Naive thymus-derived CD4-positive, alpha-beta T cell (primary cell): ENCODE data around the gene RAB1A. TPM values are rescaled to one million over a fixed set of nuclear protein-coding genes. Genes with fewer than 3 reads are reported as not detected.
"Not testable (repeated sequence)": the region's sequence is repeated elsewhere in the genome, so short reads cannot be mapped to it uniquely, and the experiment has no call there.

Source experiments
- ATAC-seq: fragments of 150-1000 bp; cut with Tn5 transposase; 2 replicates; pipeline ENCODE4 v1.10.0; 2021; ENCODE audit warnings: mild to moderate bottlenecking, moderate library complexity
- CTCF ChIA-PET: fragments of 350-600 bp; sonication (Branson Sonifier 250); formaldehyde crosslinking; loops from one replicate; lab custom pipeline; 2021; ENCODE audit warnings: antibody characterized with exemption; lab: Charles Lee
- POLR2A ChIA-PET: fragments of 350-600 bp; sonication (Branson Sonifier 250); formaldehyde crosslinking; loops from one replicate; lab custom pipeline; 2021; ENCODE audit warnings: antibody characterized with exemption, inconsistent platforms; lab: Charles Lee
- DNase-seq, 9 donors: peaks; one replicate each; pipeline versions ENCODE4 v3.0.0 to v3.0.0-alpha.2; 2020 to 2022; ENCODE audit warnings: mixed read lengths in 1 of 9
- H3K27ac ChIP-seq: one replicate; pipeline ENCODE4 v1.7.0; 2013; ENCODE audit warnings: mild to moderate bottlenecking, low read depth, low read length, moderate library complexity
- H3K27me3 ChIP-seq, 2 donors: one replicate each; pipeline ENCODE4 v1.7.0; 2013; ENCODE audit warnings: low read length in 2 of 2, mild to moderate bottlenecking in 2 of 2, moderate library complexity in 2 of 2; ENCODE audit not compliant: control insufficient read depth in 2 of 2, insufficient read depth in 2 of 2
- H3K36me3 ChIP-seq, 3 experiments: 1 replicate in 2 of 3; 2 replicates in 1 of 3; pipeline ENCODE4 v1.7.0; 2013; ENCODE audit warnings: low read length in 3 of 3, mild to moderate bottlenecking in 3 of 3, moderate library complexity in 1 of 3; ENCODE audit not compliant: insufficient read depth in 3 of 3, control insufficient read depth in 2 of 3
- H3K4me1 ChIP-seq, 2 donors: one replicate each; pipeline ENCODE4 v1.7.0; 2013; ENCODE audit warnings: low read length in 2 of 2, mild to moderate bottlenecking in 2 of 2, moderate library complexity in 1 of 2; ENCODE audit not compliant: control insufficient read depth in 2 of 2, insufficient read depth in 2 of 2
- H3K4me3 ChIP-seq: 2 replicates; pipeline ENCODE4 v1.7.0; 2013; ENCODE audit warnings: mild to moderate bottlenecking, low read length
- H3K9me3 ChIP-seq, 3 experiments: 1 replicate in 2 of 3; 2 replicates in 1 of 3; pipeline ENCODE4 v1.7.0; 2013; ENCODE audit warnings: low read length in 3 of 3; ENCODE audit not compliant: control insufficient read depth in 2 of 3
- H3K27ac Mint-ChIP-seq, 9 donors: one replicate each; pipeline ENCODE4 v1.8.0; 2020 to 2022; ENCODE audit warnings: mixed read lengths in 9 of 9, mild to moderate bottlenecking in 8 of 9, moderate library complexity in 5 of 9, inconsistent platforms in 2 of 9
- H3K27me3 Mint-ChIP-seq, 5 donors: one replicate each; pipeline ENCODE4 v1.8.0; 2021 to 2022; ENCODE audit warnings: mixed read lengths in 5 of 5, mild to moderate bottlenecking in 1 of 5
- H3K36me3 Mint-ChIP-seq, 5 donors: one replicate each; pipeline ENCODE4 v1.8.0; 2020 to 2022; ENCODE audit warnings: mixed read lengths in 5 of 5, mild to moderate bottlenecking in 3 of 5, inconsistent platforms in 1 of 5
- H3K4me1 Mint-ChIP-seq, 7 donors: one replicate each; pipeline ENCODE4 v1.8.0; 2020 to 2022; ENCODE audit warnings: mixed read lengths in 7 of 7, mild to moderate bottlenecking in 3 of 7, inconsistent platforms in 1 of 7
- H3K4me3 Mint-ChIP-seq, 10 donors: one replicate each; pipeline ENCODE4 v1.8.0; 2020 to 2022; ENCODE audit warnings: mild to moderate bottlenecking in 10 of 10, mixed read lengths in 10 of 10, moderate library complexity in 6 of 10, inconsistent platforms in 2 of 10
- H3K9me3 Mint-ChIP-seq, 11 donors: one replicate each; pipeline ENCODE4 v1.8.0; 2020 to 2022; ENCODE audit warnings: mixed read lengths in 11 of 11, mild to moderate bottlenecking in 4 of 11, inconsistent platforms in 1 of 11, moderate library complexity in 1 of 11
- intact Hi-C, 2 donors: fragments of 100-400 bp; cut with micrococcal nuclease; formaldehyde crosslinking; loops; one replicate each; pipeline ENCODE4 v1.15.1; 2023
- polyA plus RNA-seq, 2 donors: library from polyadenylated mRNA; unstranded; fragments of 300-500 nt; fragmentation: Illumina TruSeq; gene quantifications; one replicate each; pipeline ENCODE4 v1.2.3, GENCODE V29; 2021
- total RNA-seq, 6 experiments: library from RNA in 5 of 6; stranded (reverse) in 5 of 6; gene quantifications; 1 replicate in 5 of 6; 2 replicates in 1 of 6; pipeline ENCODE4 v1.2.3 and lab custom pipeline; 2021 to 2026

The RAB1A gene
- total and polyA plus RNA-seq, 7 experiments from 2014 or later = 48.8 to 78.6 (median 61.4) TPM

DNA sequence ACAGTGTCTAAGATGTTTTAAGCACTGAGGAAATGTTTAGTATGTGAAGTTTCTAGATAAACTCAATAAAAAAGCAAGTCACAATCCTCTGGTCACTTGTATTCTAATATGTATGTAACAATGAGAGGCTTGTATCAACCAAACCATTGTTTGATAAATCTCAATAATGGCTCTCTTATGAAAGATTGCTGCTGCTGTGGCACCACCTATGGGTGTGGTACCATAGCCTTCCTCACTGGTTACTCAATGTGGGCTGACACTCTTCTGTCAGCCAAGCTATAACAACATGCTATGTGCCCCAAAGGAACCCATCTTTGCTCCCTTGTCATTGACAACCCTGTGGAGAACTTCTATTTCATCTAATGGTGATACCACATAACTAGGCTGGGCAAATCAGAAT is 12.6 kb upstream of the RAB1A start:
- ATAC-seq = peak; percentile 75
- H3K9me3 ChIP-seq = no peaks in the 10 kb centered on the region
- POLR2A ChIA-PET = interaction anchor here (1.2 kb wide), 1 partner anchor 225 kb away, joined by 3 read pairs; no protein-coding TSS in a partner anchor
- H3K4me3 Mint-ChIP-seq = no peak overlapping the region
- no peaks in the 10 kb centered on the region for H3K4me1 ChIP-seq
- H3K4me1 Mint-ChIP-seq = no peaks in the 10 kb centered on the region
- no peaks in the 10 kb centered on the region for H3K36me3 Mint-ChIP-seq
- H3K4me3 ChIP-seq = no peak overlapping the region
- peak overlapping the region in 1 of 9 donors; percentile 8 for H3K27ac Mint-ChIP-seq
- intact Hi-C loops = loop anchor here in 1 of 2 donors (1.0 kb wide), 1 partner anchor 225 kb away; no protein-coding TSS in a partner anchor
- peaks cover 0 to 30% (median 4%) of the 10 kb centered on the region in 5 donors for H3K27me3 Mint-ChIP-seq
- H3K9me3 Mint-ChIP-seq = peaks cover 0 to 3% (median 0%) of the 10 kb centered on the region in 11 donors
- no peaks in the 10 kb centered on the region for H3K27me3 ChIP-seq
- no peak for DNase-seq
- H3K27ac ChIP-seq = no peak overlapping the region
- CTCF ChIA-PET = no interaction called here
- H3K36me3 ChIP-seq = no peaks in the 10 kb centered on the region

DNA sequence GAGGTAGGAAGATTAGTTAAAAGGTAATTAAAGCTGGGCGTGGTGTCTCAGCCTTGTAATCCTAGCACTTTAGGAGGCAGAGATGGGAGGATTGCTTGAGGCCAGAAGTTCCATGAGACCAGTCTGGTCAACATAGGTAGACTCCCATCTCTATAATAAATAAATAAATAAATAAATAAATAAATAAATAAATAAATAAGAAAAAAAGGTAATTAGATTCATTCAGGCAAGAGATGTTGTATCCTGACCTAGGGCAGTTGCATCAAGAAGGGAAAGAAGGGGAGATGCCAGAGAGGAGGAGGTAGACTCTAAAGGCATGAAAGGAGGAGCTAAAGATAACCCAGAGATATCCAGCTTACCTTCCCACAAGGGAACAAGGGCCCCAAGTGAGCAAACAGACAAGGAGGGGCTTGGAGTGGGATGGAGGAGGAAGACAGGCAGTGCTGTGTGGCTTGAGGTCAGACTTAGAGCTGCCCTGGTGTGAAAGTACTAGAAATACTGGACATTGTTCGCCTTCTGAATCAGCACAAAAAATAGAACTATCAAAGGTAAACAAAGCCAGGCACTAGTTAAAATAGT is 7.4 kb upstream of the RAB1A start:
- H3K27ac Mint-ChIP-seq = no peak overlapping the region
- Histone ChIP-seq H3K36me3 (no peaks in the 10 kb centered on the region), H3K9me3 (no peaks in the 10 kb centered on the region), H3K27me3 (no peaks in the 10 kb centered on the region), H3K4me3 (no peak overlapping the region), H3K27ac (no peak overlapping the region), H3K4me1 (no peaks in the 10 kb centered on the region)
- ATAC-seq (no peak), DNase-seq (no peak)
- CTCF ChIA-PET = no interaction called here
- POLR2A ChIA-PET = interaction anchor here (0.6 kb wide), 2 partner anchors 56 to 95 kb away, joined by 3 read pairs; no protein-coding TSS in a partner anchor
- H3K4me1 Mint-ChIP-seq = peaks cover 0 to 6% (median 0%) of the 10 kb centered on the region in 7 donors
- intact Hi-C loops = no loop called here
- H3K9me3 Mint-ChIP-seq = no peaks in the 10 kb centered on the region
- no peak overlapping the region for H3K4me3 Mint-ChIP-seq
- H3K27me3 Mint-ChIP-seq = peaks cover 0 to 35% (median 0%) of the 10 kb centered on the region in 5 donors
- no peaks in the 10 kb centered on the region for H3K36me3 Mint-ChIP-seq

DNA sequence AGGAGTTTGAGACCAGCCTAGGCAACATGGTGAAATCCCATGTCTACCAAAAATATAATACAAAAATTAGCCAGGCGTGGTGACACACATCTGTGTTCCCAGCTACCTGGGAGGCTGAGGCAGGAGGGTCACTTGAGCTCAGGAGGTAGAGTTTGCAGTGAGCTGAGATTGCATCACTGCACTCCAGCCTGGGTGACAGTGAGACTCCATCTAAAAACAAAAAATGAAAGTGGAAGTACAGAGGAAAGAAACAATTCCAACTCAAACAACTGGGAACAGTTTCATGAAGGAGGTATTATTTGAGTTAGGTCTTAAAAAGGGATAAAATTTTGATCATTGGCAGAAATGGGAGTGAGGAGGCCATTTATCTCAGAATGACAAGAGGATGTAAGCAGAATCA is 6.3 kb upstream of the RAB1A start:
- Mint-ChIP-seq H3K27ac (no peak overlapping the region), H3K9me3 (no peaks in the 10 kb centered on the region), H3K27me3 (peaks cover 0 to 37% (median 0%) of the 10 kb centered on the region in 5 donors), H3K4me1 (peaks cover 0 to 6% (median 0%) of the 10 kb centered on the region in 7 donors), H3K36me3 (no peaks in the 10 kb centered on the region), H3K4me3 (no peak overlapping the region)
- Histone ChIP-seq H3K4me3 (no peak overlapping the region), H3K27ac (no peak overlapping the region), H3K27me3 (no peaks in the 10 kb centered on the region), H3K9me3 (no peaks in the 10 kb centered on the region), H3K4me1 (no peaks in the 10 kb centered on the region), H3K36me3 (no peaks in the 10 kb centered on the region)
- intact Hi-C loops = no loop called here
- ChIA-PET CTCF (no interaction called here), POLR2A (no interaction called here)
- no peak for DNase-seq
- ATAC-seq = no peak

DNA sequence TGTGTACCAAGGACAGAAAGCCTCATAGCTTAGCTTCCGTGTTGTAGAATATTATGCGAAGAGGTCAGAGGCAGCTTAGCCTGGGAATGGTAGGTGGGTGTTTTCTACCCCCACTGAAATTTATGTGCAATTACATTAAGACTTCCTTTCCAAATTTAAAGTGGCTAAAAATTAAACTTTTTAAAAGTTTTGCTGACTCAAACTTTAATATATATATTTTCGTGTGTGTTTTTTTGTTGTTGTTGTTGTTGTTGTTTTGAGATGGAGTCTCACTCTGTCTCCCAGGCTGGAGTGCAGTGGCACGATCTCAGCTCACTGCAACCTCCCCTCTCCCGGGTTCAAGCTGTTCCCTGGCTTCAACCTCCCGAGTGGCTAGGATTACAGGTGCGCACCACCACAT is 4.3 kb upstream of the RAB1A start:
- Mint-ChIP-seq H3K4me1 (peaks cover 4 to 9% (median 6%) of the 10 kb centered on the region in 7 donors), H3K9me3 (no peaks in the 10 kb centered on the region), H3K36me3 (peaks cover 0 to 4% (median 0%) of the 10 kb centered on the region in 5 donors), H3K4me3 (no peak overlapping the region), H3K27me3 (peaks cover 0 to 32% (median 0%) of the 10 kb centered on the region in 5 donors), H3K27ac (no peak overlapping the region)
- intact Hi-C loops = loop anchor here in 1 of 2 donors (5.0 kb wide), 1 partner anchor 37 kb away; no protein-coding TSS in a partner anchor
- no peak for ATAC-seq
- Histone ChIP-seq H3K4me3 (no peak overlapping the region), H3K27me3 (no peaks in the 10 kb centered on the region), H3K9me3 (no peaks in the 10 kb centered on the region), H3K4me1 (peaks cover 0 to 6% of the 10 kb centered on the region in 2 donors), H3K36me3 (peaks cover 0 to 8% (median 0%) of the 10 kb centered on the region in 3 experiments), H3K27ac (no peak overlapping the region)
- DNase-seq = no peak
- CTCF ChIA-PET = interaction anchor here (1.2 kb wide), 1 partner anchor 69 kb away, joined by 3 read pairs; no protein-coding TSS in a partner anchor
- POLR2A ChIA-PET = interaction anchor here (1.2 kb wide), 1 partner anchor 78 kb away, joined by 3 read pairs; no protein-coding TSS in a partner anchor

DNA sequence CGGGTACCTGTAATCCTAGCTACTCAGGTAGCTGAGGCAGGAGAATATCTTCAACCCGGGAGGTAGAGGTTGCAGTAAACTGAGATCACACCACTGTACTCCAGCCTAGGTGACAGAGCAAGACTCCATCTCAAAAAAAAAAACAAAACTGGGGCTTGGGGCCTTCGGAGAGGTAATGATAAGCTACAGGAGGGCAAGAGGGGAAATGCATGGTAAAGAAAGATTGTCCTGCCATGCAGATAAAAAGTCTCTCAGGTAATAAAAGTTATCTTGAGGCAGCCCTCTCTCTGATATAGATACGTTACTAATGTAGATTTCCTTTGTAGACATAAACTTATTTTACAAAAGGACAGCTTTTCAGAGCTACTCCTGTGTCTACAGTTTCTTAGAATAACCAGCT is 3.7 kb upstream of the RAB1A start:
- Histone ChIP-seq H3K4me1 (peaks cover 0 to 7% of the 10 kb centered on the region in 2 donors), H3K27ac (no peak overlapping the region), H3K27me3 (no peaks in the 10 kb centered on the region), H3K36me3 (peaks cover 0 to 8% (median 0%) of the 10 kb centered on the region in 3 experiments), H3K9me3 (no peaks in the 10 kb centered on the region), H3K4me3 (no peak overlapping the region)
- Mint-ChIP-seq H3K36me3 (peaks cover 0 to 4% (median 0%) of the 10 kb centered on the region in 5 donors), H3K27ac (no peak overlapping the region), H3K4me3 (no peak overlapping the region), H3K27me3 (peaks cover 0 to 28% (median 0%) of the 10 kb centered on the region in 5 donors), H3K4me1 (peaks cover 6 to 14% (median 11%) of the 10 kb centered on the region in 7 donors), H3K9me3 (no peaks in the 10 kb centered on the region)
- CTCF ChIA-PET = interaction anchor here (0.7 to 1.2 kb wide), 2 partner anchors 69 to 259 kb away, joined by 3 to 4 read pairs; no protein-coding TSS in a partner anchor
- POLR2A ChIA-PET = interaction anchor here (1.2 kb wide), 1 partner anchor 78 kb away, joined by 3 read pairs; no protein-coding TSS in a partner anchor
- ATAC-seq (no peak), DNase-seq (no peak)
- intact Hi-C loops = loop anchor here in 1 of 2 donors (5.0 kb wide), 1 partner anchor 36 kb away; no protein-coding TSS in a partner anchor

DNA sequence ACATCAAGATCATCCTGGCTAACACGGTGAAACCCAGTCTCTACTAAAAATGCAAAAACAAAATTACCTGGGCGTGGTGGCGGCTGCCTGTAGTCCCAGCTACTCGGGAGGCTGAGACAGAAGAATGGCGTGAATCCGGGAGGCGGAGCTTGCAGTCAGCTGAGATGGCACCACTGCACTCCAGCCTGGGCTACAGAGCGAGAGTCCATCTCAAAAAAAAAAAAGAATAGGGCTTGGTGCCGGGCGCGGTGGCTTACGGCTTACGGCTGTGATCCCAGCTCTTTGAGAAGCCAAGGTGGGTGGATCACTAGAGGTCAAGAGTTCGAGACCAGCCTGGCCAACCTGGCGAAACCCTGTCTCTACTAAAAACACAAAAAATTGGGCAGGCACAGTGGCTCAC is 3.0 kb upstream of the RAB1A start:
- DNase-seq, H3K4me3 ChIP-seq, H3K27ac Mint-ChIP-seq, H3K9me3 Mint-ChIP-seq, H3K27me3 ChIP-seq, H3K36me3 Mint-ChIP-seq, H3K36me3 ChIP-seq, H3K4me3 Mint-ChIP-seq, H3K27ac ChIP-seq, H3K9me3 ChIP-seq, ATAC-seq: not testable (repeated sequence)
- H3K27me3 Mint-ChIP-seq = peaks cover 0 to 28% (median 0%) of the 10 kb centered on the region in 5 donors
- peaks cover 4 to 14% of the 10 kb centered on the region in 2 donors for H3K4me1 ChIP-seq
- ChIA-PET POLR2A (interaction anchor here (0.6 kb wide), 1 partner anchor 14 kb away, joined by 3 read pairs; no protein-coding TSS in a partner anchor), CTCF (interaction anchor here (1.2 kb wide), 1 partner anchor 68 kb away, joined by 3 read pairs; no protein-coding TSS in a partner anchor)
- peaks cover 11 to 21% (median 18%) of the 10 kb centered on the region in 7 donors for H3K4me1 Mint-ChIP-seq
- intact Hi-C loops = loop anchor here in 1 of 2 donors (5.0 kb wide), 1 partner anchor 36 kb away; no protein-coding TSS in a partner anchor
